ENCODE results near the gene SELENOF.
"Not testable (repeated sequence)": the region's sequence is repeated elsewhere in the genome, so short reads cannot be mapped to it uniquely, and the experiment has no call there.

Gene SELENOF

DNA sequence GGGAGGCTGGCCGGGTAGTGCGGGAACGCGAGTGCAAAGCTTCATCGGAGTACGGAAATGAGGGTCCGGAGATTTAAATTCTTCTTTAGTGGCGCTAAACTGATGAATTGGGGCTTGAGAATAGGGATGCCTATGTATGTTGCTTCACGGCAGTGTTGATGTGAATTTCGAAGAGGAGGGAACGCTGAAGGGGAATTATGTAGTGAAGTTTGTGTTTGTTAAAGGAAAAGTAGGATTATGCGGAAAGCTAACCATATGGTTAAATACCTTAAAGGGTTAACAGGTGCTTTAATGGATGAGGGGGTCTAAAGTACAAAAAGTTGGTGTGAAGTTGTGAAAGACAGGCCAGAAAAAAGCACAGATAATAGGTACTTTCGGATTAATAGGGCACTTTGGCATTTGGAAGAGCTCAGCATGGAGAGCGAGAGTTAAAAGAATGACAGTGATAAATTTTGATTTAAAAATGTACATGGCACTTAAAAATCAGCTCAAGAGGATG lies 1.9 kb upstream of the SELENOF start:
- no peak for DNase-seq

DNA sequence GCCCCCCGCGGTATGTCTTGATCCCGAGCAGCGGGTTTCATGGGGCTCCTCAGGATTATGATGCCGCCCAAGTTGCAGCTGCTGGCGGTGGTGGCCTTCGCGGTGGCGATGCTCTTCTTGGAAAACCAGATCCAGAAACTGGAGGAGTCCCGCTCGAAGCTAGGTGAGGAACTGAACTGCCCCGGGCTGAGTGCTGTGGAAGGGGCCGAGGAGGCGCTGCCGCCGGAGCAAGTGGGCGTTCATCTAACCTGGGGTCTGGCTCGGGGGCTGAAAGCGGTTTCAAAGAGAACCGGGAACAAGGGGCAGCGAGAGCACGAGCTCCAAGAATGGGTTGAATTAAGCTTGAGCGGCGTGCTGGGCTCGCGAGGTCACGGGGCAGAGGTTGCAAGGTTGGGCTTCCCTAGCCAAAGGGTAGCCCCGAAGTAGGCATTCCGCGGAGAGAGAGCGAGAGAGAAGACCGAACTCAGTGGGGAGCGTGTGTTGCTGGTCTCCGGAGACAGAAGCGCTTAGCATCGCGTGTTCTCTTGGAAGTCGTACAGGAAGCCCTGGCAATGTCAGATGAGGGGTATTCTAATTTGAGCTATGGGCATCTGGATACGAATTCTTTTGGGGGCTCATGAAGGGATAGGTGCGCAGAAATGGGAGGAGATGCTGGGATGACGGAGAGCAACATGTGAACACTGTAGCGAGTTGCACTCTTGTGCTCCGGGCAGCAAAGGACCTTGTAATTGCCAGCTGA lies 1.2 kb upstream of the SELENOF start:
- DNase-seq, result peak; percentile 50

DNA sequence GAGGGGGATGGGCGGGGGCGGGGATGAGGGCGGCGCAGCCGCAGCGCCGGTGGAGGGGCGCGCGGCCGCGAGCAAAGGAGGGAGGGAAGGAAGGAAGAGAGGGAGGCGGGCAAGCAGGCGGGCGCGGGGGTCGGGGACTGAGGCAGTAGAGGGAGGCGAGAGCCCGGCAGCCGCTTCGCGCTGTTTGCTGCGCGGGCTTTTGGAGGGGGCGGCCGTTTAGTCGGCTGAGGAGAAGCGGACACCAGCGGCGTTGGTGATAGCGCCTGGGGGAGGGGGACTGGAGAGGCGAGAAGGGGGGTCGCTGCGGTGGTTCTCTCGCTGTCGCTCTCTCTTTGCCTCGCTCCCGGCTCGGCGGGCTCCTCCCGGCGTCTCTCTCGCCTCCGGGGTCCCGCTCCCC lies 673 bp upstream of the SELENOF start, which contains the start of gene HS2ST1:
Gene HS2ST1 (plus strand): TSS at position 35 of the 397 bp plus-strand sequence.
- DNase-seq, result no peak

DNA sequence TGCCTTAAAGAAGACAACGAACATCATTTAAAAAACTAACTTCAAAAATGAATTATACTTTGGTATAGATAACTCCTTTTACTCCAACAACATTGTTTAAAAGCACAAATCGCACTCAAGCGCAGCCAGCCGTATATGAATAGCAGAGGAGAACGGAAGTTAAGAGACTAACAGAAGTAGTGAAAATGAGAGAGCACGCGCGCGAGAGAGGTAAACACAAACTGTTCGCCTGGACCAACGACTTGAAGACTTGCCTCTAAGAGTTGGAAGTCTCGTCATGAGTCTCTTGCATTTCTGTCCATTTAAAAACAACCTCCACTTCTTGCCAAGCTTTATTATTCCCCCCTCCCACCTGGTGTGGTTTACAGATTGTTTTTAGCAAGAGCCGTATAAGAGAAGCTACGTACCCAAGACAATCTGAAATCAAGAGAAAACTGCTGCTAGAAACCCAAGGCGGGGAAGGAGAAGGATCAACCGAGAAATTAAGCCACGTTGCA lies 479 bp downstream of the SELENOF start:
- DNase-seq, result peak; percentile 39

DNA sequence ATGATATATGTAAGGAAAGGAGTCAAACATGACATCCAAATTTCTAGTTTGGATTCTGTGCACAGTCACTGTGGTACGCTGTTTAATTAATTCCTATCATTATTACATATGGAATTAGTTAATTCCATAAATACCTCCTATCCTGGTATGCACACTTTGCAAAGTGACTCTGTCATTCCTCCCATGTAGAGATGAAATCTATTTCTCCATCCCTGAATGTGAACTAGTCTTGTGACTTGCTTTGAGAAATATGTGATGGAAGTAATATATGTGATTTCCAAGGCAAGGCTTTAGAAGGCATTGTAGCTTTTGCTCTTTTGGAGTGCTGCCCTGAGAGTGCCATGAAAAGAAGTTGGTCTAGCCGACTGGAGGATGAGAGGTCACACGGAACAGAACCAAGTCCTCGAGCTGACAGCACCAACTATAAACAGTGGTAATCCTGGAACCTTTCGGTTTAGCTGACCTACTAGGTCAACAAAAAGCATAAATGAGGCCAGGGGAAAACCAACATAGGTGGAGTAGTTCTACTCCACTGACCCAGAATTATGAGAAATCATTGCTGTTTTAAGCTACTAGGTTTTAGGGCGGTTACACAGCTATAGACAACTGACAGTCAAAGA lies 1.5 kb downstream of the SELENOF start:
- no peak for DNase-seq

GRCh38 chr1:86906419-86906818 lies 7.5 kb downstream of the SELENOF start:
- DNase-seq, result no peak

DNA sequence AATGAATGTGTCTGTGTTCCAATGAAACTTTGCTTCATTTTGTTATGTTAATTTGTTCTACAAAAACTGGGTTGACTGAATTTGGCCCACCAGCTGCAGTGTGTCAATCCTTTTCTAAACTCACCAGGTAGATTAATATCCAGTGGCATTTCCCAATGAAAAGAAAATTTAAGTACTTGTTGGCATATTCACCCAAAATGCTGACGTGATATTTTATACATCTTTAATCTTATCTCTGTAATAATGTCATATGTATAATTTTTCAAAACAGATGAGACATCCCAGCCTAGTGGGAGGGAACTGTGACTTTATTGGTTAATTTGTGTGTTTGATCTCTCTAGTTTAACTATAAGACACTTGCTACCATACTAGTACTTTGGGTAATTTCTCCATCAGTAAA lies 8.1 kb downstream of the SELENOF start:
- DNase-seq, result no peak

GRCh38 chr1:86899401-86899800 lies 14.5 kb downstream of the SELENOF start:
- DNase-seq, result not testable (repeated sequence)

DNA sequence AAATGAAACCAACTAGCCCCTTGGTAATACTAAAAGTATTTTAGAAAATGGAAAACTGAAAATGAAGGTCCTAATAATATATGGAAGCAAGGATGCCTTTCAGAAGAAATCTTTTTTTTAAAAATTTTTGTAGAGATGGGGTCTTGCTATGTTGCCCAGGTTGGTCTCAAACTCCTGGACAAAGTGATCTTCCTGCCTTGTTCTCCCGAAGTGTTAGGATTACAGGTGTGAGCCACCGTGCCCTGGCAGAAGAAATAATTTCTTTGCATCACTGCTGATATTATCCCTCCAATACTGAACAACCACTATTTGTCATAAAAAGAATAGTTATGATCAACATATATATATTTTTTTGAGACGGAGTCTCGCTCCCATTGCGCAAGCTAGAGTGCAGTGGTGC lies 25.6 kb downstream of the SELENOF start:
- no peak for DNase-seq

- DNase-seq, result no peak
These were observed 26.3 kb downstream of the SELENOF start for GRCh38 chr1:86887479-86888162.

DNA sequence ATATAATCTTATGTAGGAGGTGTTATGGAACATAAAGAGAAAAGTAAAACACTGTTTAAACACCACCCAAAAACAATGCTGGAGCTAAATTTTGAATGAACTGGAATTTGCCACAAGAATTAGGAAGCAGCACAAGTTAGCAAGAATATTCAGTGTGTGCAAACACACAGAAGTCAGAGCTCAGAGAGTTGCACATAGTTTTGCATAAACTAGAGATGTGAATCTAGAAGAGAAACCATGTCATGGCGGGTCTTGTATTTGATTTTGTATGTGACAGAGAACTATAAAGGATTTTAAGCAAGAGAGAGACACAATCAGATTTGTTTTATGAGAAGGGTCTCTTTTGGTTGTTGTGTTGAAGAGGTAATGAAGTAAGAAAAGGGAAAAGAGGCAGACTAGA lies 38.2 kb downstream of the SELENOF start:
- no peak for DNase-seq

DNA sequence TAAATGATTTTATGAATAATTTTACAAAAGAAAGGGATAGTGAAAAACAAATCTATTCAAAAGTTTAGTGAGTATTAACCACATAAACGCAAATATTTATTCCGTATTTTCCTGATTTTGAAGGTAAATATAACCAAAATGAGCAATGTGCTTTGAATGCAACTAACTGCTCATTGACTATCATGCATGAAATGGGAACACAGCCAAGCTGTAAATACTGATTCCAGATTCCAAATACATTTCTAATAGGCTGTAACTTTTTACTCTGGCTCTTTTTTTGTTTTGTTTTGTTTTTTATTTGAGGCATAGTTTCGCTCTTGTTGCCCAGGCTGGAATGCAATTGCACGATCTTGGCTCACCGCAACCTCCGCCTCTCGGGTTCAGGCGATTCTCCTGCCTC lies 41.8 kb downstream of the SELENOF start:
- DNase-seq, result no peak

DNA sequence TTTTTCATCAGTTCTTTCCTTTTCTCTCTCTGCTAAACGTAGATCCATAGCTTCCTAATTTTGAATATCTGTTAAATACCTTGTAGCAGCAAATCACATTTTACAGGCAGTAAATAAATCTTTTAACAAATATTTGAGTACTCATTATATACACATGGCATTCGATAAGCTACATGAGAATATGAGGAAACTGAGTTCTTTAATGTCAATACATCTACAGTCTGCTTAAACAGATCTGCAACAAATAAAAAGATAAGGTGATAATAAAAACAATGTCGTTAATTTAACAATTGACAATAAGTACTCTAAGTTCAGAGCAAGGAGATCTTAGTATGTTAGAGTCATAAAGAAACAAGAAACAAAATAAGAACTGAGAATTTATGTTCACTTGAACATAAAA lies 42.9 kb downstream of the SELENOF start:
- DNase-seq, result no peak

DNA sequence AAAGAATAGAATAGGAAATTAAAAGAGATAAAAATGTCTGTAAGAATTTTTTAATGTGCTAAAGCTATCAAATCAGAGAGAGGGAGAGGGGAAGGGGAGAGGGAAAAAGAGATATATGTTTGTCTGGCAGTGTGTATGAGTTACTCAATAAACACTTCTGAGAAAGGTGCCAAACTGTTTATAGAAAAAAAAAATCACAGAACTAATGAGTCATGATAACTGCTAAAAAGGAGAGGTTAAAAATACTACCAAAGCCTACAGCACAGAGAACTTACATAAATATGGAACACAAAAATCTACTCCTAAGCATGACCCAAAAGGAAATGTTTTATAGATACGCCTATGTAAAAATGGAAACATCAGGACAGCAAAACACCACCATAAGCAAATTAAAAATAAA lies 45.4 kb downstream of the SELENOF start:
- DNase-seq, result no peak

- DNase-seq, result not testable (repeated sequence)
These were observed 46.6 kb downstream of the SELENOF start for GRCh38 chr1:86867278-86867677.

- DNase-seq, result no peak
These were observed 47.3 kb downstream of the SELENOF start for GRCh38 chr1:86866665-86867064.

- DNase-seq, result no peak
These were observed 47.8 kb downstream of the SELENOF start for GRCh38 chr1:86865973-86866637.

DNA sequence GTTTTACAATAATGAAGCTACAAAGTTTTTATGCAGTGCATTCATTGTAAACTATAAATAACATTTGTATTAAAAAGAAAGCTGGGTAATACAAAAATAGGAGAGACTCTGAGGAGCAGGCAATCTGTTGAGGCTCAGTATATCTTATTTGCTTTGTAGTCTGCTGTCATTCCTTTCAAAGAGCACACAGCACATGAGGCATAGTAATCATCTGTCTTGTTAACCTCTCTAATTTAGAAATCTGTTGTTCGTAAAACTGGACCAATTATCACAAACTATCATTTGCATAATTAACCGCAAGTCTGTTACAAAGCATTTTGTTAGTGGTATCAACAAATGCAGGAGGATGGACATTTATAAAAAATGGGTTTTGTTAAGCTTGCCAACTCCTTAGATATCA lies 51.0 kb downstream of the SELENOF start:
- DNase-seq, result no peak

DNA sequence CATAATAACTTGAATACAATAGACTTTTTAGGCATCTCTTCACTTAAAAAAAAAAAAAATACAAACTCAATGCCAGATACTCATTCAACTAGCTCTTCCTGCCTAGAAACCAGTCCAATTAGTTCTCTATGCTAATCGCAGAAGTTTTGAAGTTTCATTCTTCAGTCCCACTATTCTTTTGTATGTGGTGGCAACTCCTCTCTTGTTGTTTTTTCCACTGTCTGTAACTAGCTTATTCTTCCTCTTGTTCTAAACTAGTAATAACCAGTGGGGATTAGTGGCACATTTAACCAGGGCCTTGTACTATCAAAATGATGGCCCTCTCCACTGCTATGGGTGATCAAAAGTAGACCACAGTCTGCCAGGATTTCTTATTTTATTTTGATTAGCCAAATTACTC lies 52.5 kb downstream of the SELENOF start:
- DNase-seq, result no peak

GRCh38 chr1:86860424-86860823 lies 53.5 kb downstream of the SELENOF start:
- no peak for DNase-seq

DNA sequence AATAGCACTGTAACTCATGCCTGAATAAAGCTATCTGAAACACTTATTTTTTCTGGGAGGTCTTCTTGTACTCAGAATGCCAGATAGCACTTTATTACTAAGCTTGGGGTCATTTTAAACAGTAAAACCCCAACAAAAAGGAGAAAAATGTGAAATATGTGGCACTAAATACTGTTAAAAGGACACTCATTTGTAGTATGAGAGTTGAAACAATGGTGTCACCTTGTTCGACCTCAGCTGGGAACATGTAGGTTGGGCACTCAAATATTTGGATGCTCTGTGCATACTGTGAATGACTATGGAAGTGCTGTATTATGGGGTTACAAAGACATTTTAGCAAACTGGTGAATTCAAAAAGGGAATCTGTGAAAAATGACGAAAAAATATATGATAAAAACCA lies 53.9 kb downstream of the SELENOF start:
- no peak for DNase-seq

GRCh38 chr1:86858524-86859261 lies 55.2 kb downstream of the SELENOF start:
- no peak for DNase-seq

All from CD4-positive, alpha-beta T cell treated with Interleukin-10 for 1 hour (primary cell).